HG02678 (cell line): ENCODE measurements around the gene GRIN1.

ENCODE experiments used
- ATAC-seq: cut with Tn5 transposase; IDR thresholded peaks from one replicate; pipeline ENCODE4 v1.9.1; 2021; ENCODE audit warnings: mild to moderate bottlenecking, moderate library complexity; ENCODE audit not compliant: unreplicated experiment

The GRIN1 gene

DNA sequence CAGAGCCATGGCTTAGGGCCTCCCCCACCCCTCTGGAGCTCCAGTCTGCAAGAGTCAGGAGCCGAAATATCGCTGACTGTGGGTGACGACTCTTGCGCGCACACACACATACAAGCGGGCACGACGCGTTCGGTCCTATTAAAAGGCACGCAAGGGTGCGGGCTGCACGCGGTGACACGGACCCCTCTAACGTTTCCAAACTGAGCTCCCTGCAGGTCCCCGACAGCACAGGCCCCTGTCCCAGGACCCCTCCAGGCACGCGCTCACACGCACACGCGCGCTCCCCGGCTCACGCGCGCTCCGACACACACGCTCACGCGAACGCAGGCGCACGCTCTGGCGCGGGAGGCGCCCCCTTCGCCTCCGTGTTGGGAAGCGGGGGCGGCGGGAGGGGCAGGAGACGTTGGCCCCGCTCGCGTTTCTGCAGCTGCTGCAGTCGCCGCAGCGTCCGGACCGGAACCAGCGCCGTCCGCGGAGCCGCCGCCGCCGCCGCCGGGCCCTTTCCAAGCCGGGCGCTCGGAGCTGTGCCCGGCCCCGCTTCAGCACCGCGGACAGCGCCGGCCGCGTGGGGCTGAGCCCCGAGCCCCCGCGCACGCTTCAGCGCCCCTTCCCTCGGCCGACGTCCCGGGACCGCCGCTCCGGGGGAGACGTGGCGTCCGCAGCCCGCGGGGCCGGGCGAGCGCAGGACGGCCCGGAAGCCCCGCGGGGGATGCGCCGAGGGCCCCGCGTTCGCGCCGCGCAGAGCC, at the start of gene GRIN1:
GRIN1 (plus strand) TSS at position 433 of the 746 bp plus-strand sequence. CDS start 333 bp downstream, outside the sequence.
- ATAC-seq = no peak

- ATAC-seq = no peak
These were observed 49.6 kb upstream of the GRIN1 start for GRCh38 chr9:137089232-137089947.

GRCh38 chr9:137095664-137096517, 43.1 kb upstream of the GRIN1 start:
- ATAC-seq = peak; percentile 63

DNA sequence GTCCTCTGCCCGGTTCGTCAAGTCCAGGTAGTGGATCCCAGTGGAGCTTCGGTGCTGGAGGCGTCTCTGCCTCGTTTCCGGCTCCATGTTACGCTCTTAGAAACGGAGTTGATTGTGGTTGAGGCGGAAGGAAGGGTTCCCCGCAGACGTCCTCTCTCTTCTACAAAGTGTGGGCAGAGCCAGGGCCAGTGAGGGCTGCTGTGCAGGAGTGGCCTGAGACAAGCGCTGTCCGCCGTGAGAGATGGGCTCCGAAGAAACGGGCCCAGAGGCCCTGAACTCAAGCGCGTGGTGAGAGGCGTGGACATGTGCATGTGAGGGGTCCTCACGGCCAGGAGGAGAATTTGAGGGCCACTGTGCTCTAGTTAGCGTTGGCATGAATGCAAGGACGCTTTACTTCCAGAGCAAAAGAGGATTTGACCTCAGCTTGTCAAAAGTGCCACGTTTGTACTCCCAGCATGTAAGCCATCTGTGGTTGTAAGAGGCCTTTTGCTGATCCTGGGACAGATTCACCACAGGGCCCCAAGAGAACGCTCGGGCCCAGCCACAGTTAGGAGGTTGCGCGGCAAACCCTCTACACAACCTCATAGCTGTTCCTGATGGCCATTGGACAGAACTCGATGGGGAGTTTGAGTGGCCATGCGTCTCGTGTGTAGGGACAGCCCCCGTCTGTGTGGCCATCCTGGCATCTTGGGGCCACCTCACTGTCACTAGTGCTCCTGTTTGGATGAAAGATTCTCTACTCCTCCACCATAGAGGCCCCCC, 42.0 kb upstream of the GRIN1 start:
- no peak for ATAC-seq

- no peak for ATAC-seq
These were observed 41.0 kb upstream of the GRIN1 start for GRCh38 chr9:137097761-137098462.

- ATAC-seq = no peak
These were observed 39.7 kb upstream of the GRIN1 start for GRCh38 chr9:137099231-137099630.

DNA sequence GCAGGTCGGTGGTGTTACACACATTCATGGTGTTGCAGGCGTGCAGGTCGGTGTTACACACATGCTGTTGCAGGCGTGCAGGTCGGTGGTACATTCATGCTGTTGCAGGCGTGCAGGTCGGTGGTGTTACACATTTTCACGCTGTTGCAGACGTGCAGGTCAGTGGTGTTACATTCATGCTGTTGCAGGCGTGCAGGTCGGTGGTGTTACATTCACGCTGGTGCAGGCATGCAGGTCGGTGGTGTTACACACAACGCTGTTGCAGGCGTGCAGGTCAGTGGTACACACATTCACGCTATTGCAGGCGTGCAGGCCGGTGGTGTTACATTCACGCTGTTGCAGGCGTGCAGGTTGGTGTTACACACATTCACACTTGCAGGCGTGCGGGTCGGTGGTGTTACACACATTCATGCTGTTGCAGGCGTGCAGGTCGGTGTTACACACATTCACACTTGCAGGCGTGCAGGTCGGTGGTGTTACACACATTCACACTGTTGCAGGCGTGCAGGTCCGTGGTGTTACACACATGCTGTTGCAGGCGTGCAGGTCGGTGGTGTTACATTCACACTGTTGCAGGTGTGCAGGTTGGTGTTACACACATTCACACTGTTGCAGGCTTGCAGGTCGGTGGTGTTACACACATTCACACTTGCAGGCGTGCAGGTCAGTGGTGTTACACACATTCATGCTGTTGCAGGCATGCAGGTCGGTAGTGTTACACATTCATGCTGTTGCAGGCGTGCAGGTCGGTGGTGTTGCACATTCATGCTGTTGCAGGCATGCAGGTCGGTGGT, 35.6 kb upstream of the GRIN1 start:
- no peak for ATAC-seq

DNA sequence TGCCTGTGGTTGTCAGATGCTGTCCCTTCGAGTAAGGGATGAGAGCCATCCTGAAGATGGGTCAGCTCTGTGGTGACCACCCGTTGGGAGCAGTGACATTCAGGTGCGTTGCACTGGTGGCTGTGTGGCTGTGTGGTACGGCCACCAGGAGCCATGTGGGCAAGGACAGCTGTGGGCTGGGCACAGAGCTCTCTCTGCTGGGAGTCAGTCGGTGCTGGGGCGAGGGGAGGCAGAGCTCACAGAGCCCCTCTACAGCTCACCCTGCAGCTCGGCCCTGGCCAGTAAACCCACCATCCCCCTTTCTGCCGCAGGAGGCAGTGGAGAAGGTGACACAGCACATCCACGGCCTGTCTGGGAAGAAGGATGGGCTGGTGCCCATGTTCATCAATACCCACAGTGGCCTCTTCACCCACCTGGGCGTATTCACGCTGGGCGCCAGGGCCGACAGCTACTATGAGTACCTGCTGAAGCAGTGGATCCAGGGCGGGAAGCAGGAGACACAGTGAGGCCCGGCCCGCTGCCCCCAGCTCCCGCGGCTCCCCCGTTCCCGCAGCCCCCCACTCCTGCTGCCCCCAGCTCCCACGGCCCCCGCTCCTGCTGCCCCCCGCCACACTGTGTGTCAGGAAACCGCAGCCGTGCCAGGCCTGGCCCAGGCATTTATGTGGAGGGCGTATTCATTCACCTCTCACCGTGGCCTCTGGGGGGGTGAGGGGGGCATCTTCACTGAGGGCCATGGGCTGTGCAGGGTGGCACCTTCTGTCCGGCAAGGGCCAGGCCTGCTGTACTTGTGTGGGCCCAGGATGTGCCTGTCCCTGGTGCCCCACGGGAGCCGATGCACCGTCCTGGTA, 32.9 kb upstream of the GRIN1 start:
- ATAC-seq = no peak

DNA sequence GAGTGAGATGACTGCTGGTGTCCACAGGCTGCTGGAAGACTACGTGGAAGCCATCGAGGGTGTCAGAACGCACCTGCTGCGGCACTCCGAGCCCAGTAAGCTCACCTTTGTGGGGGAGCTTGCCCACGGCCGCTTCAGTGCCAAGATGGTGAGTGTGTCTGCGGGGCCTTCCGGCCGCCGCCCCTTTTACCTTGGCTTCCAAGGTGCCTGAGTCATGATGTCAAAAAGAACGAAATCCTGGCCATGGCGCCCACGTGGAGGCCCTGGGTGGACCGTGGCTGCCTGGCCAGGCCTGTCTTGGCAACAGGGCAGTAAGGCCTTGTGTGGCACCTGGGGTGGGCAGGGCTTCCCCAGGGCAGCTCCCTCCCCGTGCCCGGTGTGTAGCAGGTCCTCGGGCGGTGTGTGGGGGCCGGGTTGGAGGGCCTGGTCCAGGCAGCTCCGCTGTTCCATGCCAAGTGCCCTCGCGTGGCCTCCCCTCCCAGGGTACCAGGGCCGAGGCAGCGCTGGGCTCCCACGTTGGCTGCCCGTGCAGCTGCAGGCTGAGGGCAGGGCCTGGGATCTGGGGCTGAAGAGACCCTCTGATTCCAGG, 32.2 kb upstream of the GRIN1 start:
- ATAC-seq = no peak

GRCh38 chr9:137107312-137107921, 31.5 kb upstream of the GRIN1 start:
- no peak for ATAC-seq

- ATAC-seq = no peak
These were observed 31.0 kb upstream of the GRIN1 start for GRCh38 chr9:137107982-137108381.

GRCh38 chr9:137108608-137109249, 30.2 kb upstream of the GRIN1 start:
- ATAC-seq = no peak

DNA sequence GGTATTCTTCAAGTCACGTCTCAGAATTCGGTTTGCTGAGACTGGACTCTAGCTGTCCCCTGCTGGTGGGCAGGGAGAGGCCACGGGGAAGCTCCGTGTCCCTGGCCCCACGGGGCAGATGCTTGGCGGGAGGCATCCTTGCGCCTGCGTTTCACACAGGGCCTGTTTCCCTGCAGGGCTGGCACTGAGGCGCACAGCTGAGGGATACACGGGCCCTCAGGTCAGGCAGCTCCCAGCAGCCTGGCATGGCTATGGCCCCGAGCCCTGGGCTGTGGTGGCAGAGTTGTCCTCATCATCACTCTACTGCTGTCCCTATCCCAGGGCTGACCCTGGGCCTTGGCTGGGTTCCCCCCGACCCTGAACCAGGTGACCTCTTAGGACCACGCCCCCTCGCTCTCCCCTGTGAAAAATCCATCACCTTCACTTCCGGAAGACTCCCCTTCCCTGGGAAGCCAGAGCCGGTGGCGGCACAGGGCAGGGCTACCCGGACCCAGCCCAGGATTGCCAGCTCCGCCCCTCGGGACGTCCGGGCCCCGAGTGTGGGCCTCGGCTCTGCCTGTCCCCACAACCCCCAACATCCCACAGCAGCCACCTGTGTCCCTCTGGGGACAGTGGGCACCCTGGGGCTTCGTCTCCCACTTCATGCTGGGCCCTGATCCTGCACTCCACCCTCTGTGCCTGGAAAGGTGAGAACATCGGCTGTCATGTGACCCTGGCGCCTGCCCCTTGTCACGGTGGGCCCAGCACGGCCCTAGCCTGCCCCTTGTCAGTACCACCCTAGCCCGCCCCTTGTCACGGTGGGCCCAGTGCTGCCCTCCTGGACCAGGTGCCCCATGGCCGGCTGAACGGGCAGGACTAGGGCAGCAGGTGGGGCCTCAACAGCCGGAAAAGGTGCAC, 29.5 kb upstream of the GRIN1 start:
- ATAC-seq = no peak

DNA sequence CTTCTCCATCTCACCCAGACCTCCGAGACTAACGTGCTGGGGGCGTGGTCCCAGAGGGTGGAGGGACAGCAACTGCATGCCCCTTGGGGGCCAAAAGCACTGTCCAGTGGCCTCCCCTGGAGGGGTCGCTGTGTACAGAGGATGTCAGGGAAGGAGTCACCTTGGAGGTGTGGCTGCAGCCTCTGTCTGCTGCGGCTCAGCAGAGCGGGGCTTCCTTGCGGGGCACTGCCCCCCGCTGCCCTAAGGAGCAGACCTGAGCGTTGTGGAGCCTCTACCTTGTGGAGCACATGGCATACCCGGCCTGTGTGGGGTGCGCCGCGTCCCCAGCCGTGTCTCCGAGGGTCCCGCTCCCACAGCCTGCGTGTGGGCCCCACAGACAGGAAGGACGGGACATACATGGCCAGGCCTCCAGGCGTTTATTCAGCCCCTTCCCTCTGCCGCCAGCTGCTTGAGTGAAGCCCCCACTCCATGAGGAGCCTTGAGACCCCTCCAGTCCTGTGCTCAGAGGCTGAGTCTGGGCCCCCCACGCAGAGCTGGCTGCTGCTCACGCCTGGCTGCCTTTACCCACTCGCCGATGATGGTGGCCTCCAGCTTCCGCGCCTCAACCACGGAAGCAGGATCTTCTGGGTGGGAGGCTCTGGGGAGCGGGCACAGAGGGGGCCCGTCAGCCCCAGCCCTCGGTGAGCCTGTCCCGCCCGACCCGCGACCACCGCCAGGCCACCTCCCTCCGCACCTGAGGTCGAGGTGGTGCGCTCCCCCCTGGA, 28.6 kb upstream of the GRIN1 start:
- ATAC-seq = no peak
